GM18498 (cell line): ENCODE measurements around the gene KRTAP4-5.
"Not testable (repeated sequence)": the region's sequence is repeated elsewhere in the genome, so short reads cannot be mapped to it uniquely, and the experiment has no call there.

Experiments
- ATAC-seq: cut with Tn5 transposase; IDR thresholded peaks from one replicate; pipeline ENCODE4 v1.9.1; 2021; ENCODE audit warnings: mild to moderate bottlenecking, moderate library complexity; ENCODE audit not compliant: unreplicated experiment

KRTAP4-5 gene

GRCh38 chr17:41149652-41149985, at the start of gene KRTAP4-5:
Gene KRTAP4-5, minus strand, starts transcription at chr17:41149825. Its CDS starts 58 bp downstream, at chr17:41149767.
- ATAC-seq, result no peak

- ATAC-seq, result no peak
These were observed 46.4 kb upstream of the KRTAP4-5 start for GRCh38 chr17:41196068-41196467.

- ATAC-seq, result no peak
These were observed 40.7 kb upstream of the KRTAP4-5 start for GRCh38 chr17:41190328-41190727.

GRCh38 chr17:41189837-41190318, 40.3 kb upstream of the KRTAP4-5 start, which contains the start of gene KRTAP9-1:
Gene KRTAP9-1, plus strand, starts transcription at chr17:41189887. Its CDS starts 0 bp downstream, at chr17:41189887.
- ATAC-seq, result not testable (repeated sequence)

- ATAC-seq, result no peak
These were observed 37.2 kb upstream of the KRTAP4-5 start for GRCh38 chr17:41186872-41187271.

- ATAC-seq, result no peak
These were observed 35.4 kb upstream of the KRTAP4-5 start for GRCh38 chr17:41185001-41185400.

GRCh38 chr17:41184480-41184961, 34.9 kb upstream of the KRTAP4-5 start, which contains the start of gene KRTAP4-1:
Gene KRTAP4-1, minus strand, starts transcription at chr17:41184911. Its CDS starts 57 bp downstream, at chr17:41184854.
- ATAC-seq, result no peak

GRCh38 chr17:41178843-41179616, 29.4 kb upstream of the KRTAP4-5 start:
- ATAC-seq, result no peak

GRCh38 chr17:41178341-41178740, 28.7 kb upstream of the KRTAP4-5 start:
- ATAC-seq, result no peak

- no peak for ATAC-seq
These were observed 28.2 kb upstream of the KRTAP4-5 start, which contains the start of gene KRTAP4-2 for GRCh38 chr17:41177727-41178271. Gene KRTAP4-2, minus strand, starts transcription at chr17:41178221. Its CDS starts 57 bp downstream, at chr17:41178164.

- ATAC-seq, result no peak
These were observed 27.2 kb upstream of the KRTAP4-5 start for GRCh38 chr17:41176744-41177387.

GRCh38 chr17:41171886-41172285, 22.3 kb upstream of the KRTAP4-5 start:
- ATAC-seq, result no peak

GRCh38 chr17:41168121-41168520, 18.5 kb upstream of the KRTAP4-5 start, which contains the start of gene KRTAP4-3:
Gene KRTAP4-3, minus strand, starts transcription at chr17:41168221. Its CDS starts 49 bp downstream, at chr17:41168172.
- no peak for ATAC-seq

- ATAC-seq, result no peak
These were observed 17.9 kb upstream of the KRTAP4-5 start for GRCh38 chr17:41167561-41167960.

- no peak for ATAC-seq
These were observed 14.2 kb upstream of the KRTAP4-5 start for GRCh38 chr17:41163828-41164227.

- ATAC-seq, result no peak
These were observed 11.0 kb upstream of the KRTAP4-5 start, which contains the start of gene KRTAP4-4 for GRCh38 chr17:41160648-41161047. Gene KRTAP4-4, minus strand, starts transcription at chr17:41160748. Its CDS starts 57 bp downstream, at chr17:41160691.

- not testable (repeated sequence) for ATAC-seq
These were observed 10.6 kb upstream of the KRTAP4-5 start for GRCh38 chr17:41160190-41160589.

GRCh38 chr17:41153856-41154255, 4.2 kb upstream of the KRTAP4-5 start:
- no peak for ATAC-seq

- no peak for ATAC-seq
These were observed 1.9 kb upstream of the KRTAP4-5 start for GRCh38 chr17:41151525-41151924.

GRCh38 chr17:41150026-41150425, 401 bp upstream of the KRTAP4-5 start:
- ATAC-seq, result no peak

- not testable (repeated sequence) for ATAC-seq
These were observed 514 bp downstream of the KRTAP4-5 start for GRCh38 chr17:41148971-41149651.
